GM12878 (cell line): ENCODE results near the gene ZFP1.

Experiments
- CREM ChIP-seq: IDR thresholded peaks from 2 replicates; pipeline ENCODE4 v1.6.1; 2014; ENCODE audit warnings: antibody characterized with exemption, low read depth
- CTCF ChIP-seq, 3 experiments: IDR thresholded peaks in 2 of 3; conservative IDR thresholded peaks in 1 of 3; 2 replicates each; pipeline ENCODE4 v1.5.1; 2011; ENCODE audit warnings: low read depth in 3 of 3, low read length in 3 of 3, mild to moderate bottlenecking in 3 of 3, control low read depth in 2 of 3, moderate library complexity in 2 of 3, inconsistent platforms in 1 of 3, mixed read lengths in 1 of 3; ENCODE audit not compliant: control insufficient read depth in 2 of 3, insufficient read depth in 1 of 3; ENCODE audit errors: extremely low read depth in 1 of 3
- EP300 ChIP-seq, 2 experiments: fragments of 150-350 bp in 1 of 2; IDR thresholded peaks; 2 replicates each; pipeline ENCODE4 v1.6.1; 2011 to 2012; ENCODE audit warnings: low read depth in 2 of 2, low read length in 2 of 2, borderline replicate concordance in 1 of 2, improper control_type of control experiment in 1 of 2, inconsistent platforms in 1 of 2; ENCODE audit not compliant: control insufficient read depth in 1 of 2
- EZH2 ChIP-seq: IDR thresholded peaks from 2 replicates; pipeline ENCODE4 v1.6.1; 2012; ENCODE audit warnings: low read depth, mild to moderate bottlenecking, control low read depth, inconsistent platforms, low read length, borderline replicate concordance; ENCODE audit not compliant: control insufficient read depth
- MAX ChIP-seq: IDR thresholded peaks from 2 replicates; pipeline ENCODE4 v1.6.1; 2012; ENCODE audit warnings: low read depth, low read length, improper control_type of control experiment
- NR2C2 ChIP-seq: IDR thresholded peaks from 2 replicates; pipeline ENCODE4 v1.6.1; 2011; ENCODE audit warnings: borderline replicate concordance, low read depth; ENCODE audit not compliant: control insufficient read depth, insufficient read length
- PKNOX1 ChIP-seq: fragments of 450-650 bp; IDR thresholded peaks from 2 replicates; pipeline ENCODE4 v1.6.1; 2016; ENCODE audit warnings: mild to moderate bottlenecking
- RAD21 ChIP-seq: IDR thresholded peaks from 2 replicates; pipeline ENCODE4 v1.6.1; 2011; ENCODE audit warnings: mild to moderate bottlenecking, low read depth, low read length, moderate library complexity; ENCODE audit not compliant: insufficient read depth
- RAD51 ChIP-seq: fragments of 450-650 bp; IDR thresholded peaks from 2 replicates; pipeline ENCODE4 v1.6.1; 2016; ENCODE audit warnings: moderate library complexity, mild to moderate bottlenecking, inconsistent platforms
- TARDBP ChIP-seq: IDR thresholded peaks from 2 replicates; pipeline ENCODE4 v1.6.1; 2016; ENCODE audit warnings: borderline replicate concordance
- TCF3 ChIP-seq: IDR thresholded peaks from 2 replicates; pipeline ENCODE4 v1.6.1; 2012; ENCODE audit warnings: low read depth, mild to moderate bottlenecking, low read length, borderline replicate concordance; ENCODE audit not compliant: insufficient read depth
- USF1 ChIP-seq: IDR thresholded peaks from 2 replicates; pipeline ENCODE4 v1.6.1; 2011; ENCODE audit warnings: borderline replicate concordance, low read depth, mild to moderate bottlenecking, moderate library complexity, mixed read lengths, low read length; ENCODE audit not compliant: insufficient read depth; ENCODE audit errors: extremely low read length
- ZZZ3 ChIP-seq: IDR thresholded peaks from 2 replicates; pipeline ENCODE4 v1.6.1; 2011; ENCODE audit warnings: low read depth; ENCODE audit not compliant: control insufficient read depth, insufficient read length

DNA sequence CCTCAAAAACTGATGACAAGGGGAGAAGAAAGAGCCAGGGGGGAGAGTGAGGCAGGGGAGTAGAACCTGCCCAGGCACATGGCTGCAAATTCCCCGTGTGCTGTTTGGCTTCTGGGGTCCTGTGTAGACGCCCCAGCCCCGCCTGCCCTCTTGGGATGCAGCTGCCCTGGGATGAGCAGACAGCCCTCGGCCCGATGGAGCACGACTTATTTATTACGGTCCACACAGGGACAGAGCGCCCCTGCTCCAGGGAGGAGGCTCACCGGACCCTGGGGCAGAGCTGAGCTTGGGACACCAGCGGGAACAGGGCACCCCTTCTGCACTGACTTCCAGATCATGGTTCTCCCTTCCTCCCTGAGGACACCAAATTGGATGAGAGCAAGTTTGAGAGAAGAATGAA, 40.8 kb upstream of the ZFP1 start:
- TF ChIP-seq EP300 (IDR thresholded peaks at IDR 0.05; ENCODE audit: borderline replicate concordance in 1 of 2, control insufficient read depth in 1 of 2, low read depth in 2 of 2, low read length in 2 of 2): no peak
- TF ChIP-seq MAX: no peak
- TF ChIP-seq CTCF (IDR thresholded peaks at IDR 0.05 in 2 of 3, conservative IDR thresholded peaks at IDR 0.05 in 1 of 3; ENCODE audit: control insufficient read depth in 2 of 3, extremely low read depth in 1 of 3, insufficient read depth in 1 of 3, low read depth in 3 of 3, low read length in 3 of 3): no peak
- no peak for TF ChIP-seq CREM
- no peak for TF ChIP-seq NR2C2
- TF ChIP-seq USF1: no peak
- TF ChIP-seq RAD21: no peak
- TF ChIP-seq PKNOX1: no peak
- no peak for TF ChIP-seq TARDBP
- TF ChIP-seq TCF3: no peak
- no peak for TF ChIP-seq EZH2
- no peak for TF ChIP-seq ZZZ3
- TF ChIP-seq RAD51: no peak
